Naive B cell (primary cell): ENCODE data around the gene ZBTB8OS. TPM values are rescaled to one million over a fixed set of nuclear protein-coding genes. Genes with fewer than 3 reads are reported as not detected.
"Not testable (repeated sequence)": the region's sequence is repeated elsewhere in the genome, so short reads cannot be mapped to it uniquely, and the experiment has no call there.

Source experiments
- ATAC-seq, 2 donors: fragments of 150-1000 bp; cut with Tn5 transposase; 2 replicates each; pipeline ENCODE4 v1.10.0; 2021; ENCODE audit warnings: low read depth in 2 of 2, mild to moderate bottlenecking in 2 of 2, moderate library complexity in 2 of 2
- DNase-seq: peaks from one replicate; pipeline ENCODE4 v3.0.0; 2022
- H3K27ac Mint-ChIP-seq, 6 donors: one replicate each; pipeline ENCODE4 v1.8.0; 2020 to 2022; ENCODE audit warnings: mild to moderate bottlenecking in 6 of 6, mixed read lengths in 6 of 6, moderate library complexity in 5 of 6, inconsistent platforms in 2 of 6
- H3K27me3 Mint-ChIP-seq, 3 donors: one replicate each; pipeline ENCODE4 v1.8.0; 2021 to 2022; ENCODE audit warnings: mixed read lengths in 3 of 3, mild to moderate bottlenecking in 1 of 3
- H3K36me3 Mint-ChIP-seq, 2 donors: one replicate each; pipeline ENCODE4 v1.8.0; 2020 to 2022; ENCODE audit warnings: mixed read lengths in 2 of 2, inconsistent platforms in 1 of 2, mild to moderate bottlenecking in 1 of 2
- H3K4me1 Mint-ChIP-seq, 3 donors: one replicate each; pipeline ENCODE4 v1.8.0; 2020 to 2022; ENCODE audit warnings: mixed read lengths in 3 of 3, inconsistent platforms in 1 of 3, mild to moderate bottlenecking in 1 of 3, moderate library complexity in 1 of 3
- H3K4me3 Mint-ChIP-seq, 8 donors: one replicate each; pipeline ENCODE4 v1.8.0; 2020 to 2022; ENCODE audit warnings: mild to moderate bottlenecking in 8 of 8, mixed read lengths in 8 of 8, moderate library complexity in 8 of 8, inconsistent platforms in 2 of 8
- H3K9me3 Mint-ChIP-seq, 7 donors: one replicate each; pipeline ENCODE4 v1.8.0; 2020 to 2022; ENCODE audit warnings: mixed read lengths in 7 of 7, mild to moderate bottlenecking in 5 of 7, inconsistent platforms in 2 of 7, moderate library complexity in 1 of 7
- polyA plus RNA-seq, 6 donors: library from polyadenylated mRNA; unstranded; fragments of 300-500 nt; fragmentation: Illumina TruSeq; gene quantifications; one replicate each; pipeline ENCODE4 v1.2.3, GENCODE V29; 2021; ENCODE audit warnings: low read depth in 6 of 6

ZBTB8OS gene
- polyA plus RNA-seq, result 10 to 100 TPM; 63.2 to 99.7 (median 85.8) TPM

GRCh38 chr1:32650248-32650751, at the start of gene ZBTB8OS:
Gene ZBTB8OS, minus strand, starts transcription at chr1:32650550. Its CDS starts 21 bp downstream, at chr1:32650529.
- Mint-ChIP-seq H3K9me3 (no peaks in the 10 kb centered on the region), H3K4me1 (peaks cover 23 to 64% (median 49%) of the 10 kb centered on the region in 3 donors), H3K4me3 (peak within 1 kb of the TSS; percentile 87 to 99 (median 96)), H3K27ac (peak within 1 kb of the TSS; percentile 97 to 100 (median 99)), H3K36me3 (peaks cover 2 to 3% of the 10 kb centered on the region in 2 donors), H3K27me3 (no peaks in the 10 kb centered on the region)
- ATAC-seq (peak; percentile 72), DNase-seq (peak; percentile 89)

DNA sequence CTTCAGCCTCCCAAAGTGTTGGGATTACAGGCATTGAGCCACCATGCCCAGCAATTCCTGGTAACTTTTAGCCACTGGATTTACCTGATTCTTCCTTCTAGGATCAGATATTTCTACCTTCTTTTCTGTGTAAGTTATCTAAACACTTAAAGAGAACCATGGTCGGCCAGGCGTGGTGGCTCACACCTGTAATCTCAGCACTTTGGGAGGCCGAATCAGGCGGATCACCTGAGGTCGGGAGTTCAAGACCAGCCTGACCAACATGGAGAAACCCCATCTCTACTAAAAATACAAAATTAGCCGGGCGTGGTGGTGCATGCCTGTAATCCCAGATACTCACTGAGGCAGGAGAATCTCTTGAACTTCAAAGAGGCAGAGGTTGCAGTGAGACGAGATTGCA, 46.6 kb upstream of the ZBTB8OS start:
- H3K4me1 Mint-ChIP-seq, H3K4me3 Mint-ChIP-seq, DNase-seq, H3K27ac Mint-ChIP-seq, H3K9me3 Mint-ChIP-seq, H3K36me3 Mint-ChIP-seq, ATAC-seq: not testable (repeated sequence)
- peaks cover 4 to 13% (median 10%) of the 10 kb centered on the region in 3 donors for H3K27me3 Mint-ChIP-seq

DNA sequence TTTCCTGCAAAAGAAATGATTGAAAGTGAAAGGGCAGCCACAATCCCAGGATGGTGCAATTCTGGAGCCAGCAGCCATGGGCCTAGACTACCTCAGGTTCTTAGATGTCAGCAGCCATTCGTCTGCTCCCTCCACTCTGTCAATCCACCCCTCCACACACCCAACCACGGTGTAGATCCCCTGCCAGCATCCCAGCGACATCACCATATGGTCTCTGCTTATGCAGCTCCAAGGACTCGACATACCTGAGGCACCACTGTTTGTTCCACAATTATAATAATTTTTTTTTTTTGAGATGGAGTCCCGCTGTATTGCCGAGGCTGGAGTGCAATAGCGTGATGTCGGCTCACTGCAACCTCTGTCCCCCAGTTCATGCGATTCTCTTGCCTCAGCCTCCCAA, 45.7 kb upstream of the ZBTB8OS start:
- Mint-ChIP-seq H3K4me3 (no peak overlapping the region), H3K4me1 (peaks cover 0 to 6% (median 0%) of the 10 kb centered on the region in 3 donors), H3K27ac (no peak overlapping the region), H3K27me3 (peaks cover 0 to 4% (median under 1%) of the 10 kb centered on the region in 3 donors), H3K36me3 (no peaks in the 10 kb centered on the region), H3K9me3 (no peaks in the 10 kb centered on the region)
- DNase-seq (no peak), ATAC-seq (no peak)

- Mint-ChIP-seq H3K4me3 (no peak overlapping the region), H3K27me3 (no peaks in the 10 kb centered on the region), H3K36me3 (no peaks in the 10 kb centered on the region), H3K27ac (no peak overlapping the region), H3K4me1 (peaks cover 0 to 6% (median 0%) of the 10 kb centered on the region in 3 donors), H3K9me3 (no peaks in the 10 kb centered on the region)
- no peak for DNase-seq
- ATAC-seq, result no peak
These were observed 45.0 kb upstream of the ZBTB8OS start for GRCh38 chr1:32695098-32695904.

- no peaks in the 10 kb centered on the region for H3K36me3 Mint-ChIP-seq
- ATAC-seq (no peak), DNase-seq (no peak)
- H3K27me3 Mint-ChIP-seq, result no peaks in the 10 kb centered on the region
- H3K9me3 Mint-ChIP-seq, result no peaks in the 10 kb centered on the region
- H3K27ac Mint-ChIP-seq, result peak overlapping the region in 1 of 6 donors; percentile 42
- no peak overlapping the region for H3K4me3 Mint-ChIP-seq
- H3K4me1 Mint-ChIP-seq, result peaks cover 0 to 3% (median 0%) of the 10 kb centered on the region in 3 donors
These were observed 43.3 kb upstream of the ZBTB8OS start for GRCh38 chr1:32693455-32694174.

DNA sequence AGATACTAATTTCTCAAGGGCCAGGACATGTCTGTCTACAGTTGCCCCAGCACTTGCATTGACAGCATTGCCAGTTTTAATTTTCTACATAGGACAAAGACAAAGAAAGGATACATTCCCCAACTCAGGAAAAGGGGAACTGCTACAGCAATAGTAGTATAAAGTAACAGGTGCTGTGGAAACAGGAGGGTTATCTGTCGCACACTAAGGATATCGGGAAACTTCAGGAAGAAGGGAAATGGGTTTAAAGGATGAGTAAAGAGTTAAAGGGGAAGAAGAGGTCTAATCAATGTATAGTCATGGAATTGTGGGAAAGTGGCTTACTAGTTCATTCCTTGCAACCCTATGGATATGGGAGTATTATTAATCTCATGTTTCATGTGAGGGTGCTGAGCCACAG, 36.0 kb upstream of the ZBTB8OS start:
- Mint-ChIP-seq H3K27ac (peak overlapping the region in 1 of 6 donors; percentile 3), H3K9me3 (no peaks in the 10 kb centered on the region), H3K4me1 (no peaks in the 10 kb centered on the region), H3K36me3 (peaks cover 0 to 7% of the 10 kb centered on the region in 2 donors), H3K27me3 (no peaks in the 10 kb centered on the region), H3K4me3 (no peak overlapping the region)
- DNase-seq (no peak), ATAC-seq (no peak)

GRCh38 chr1:32685498-32685897, 35.1 kb upstream of the ZBTB8OS start:
- no peak overlapping the region for H3K4me3 Mint-ChIP-seq
- no peaks in the 10 kb centered on the region for H3K27me3 Mint-ChIP-seq
- H3K9me3 Mint-ChIP-seq, result no peaks in the 10 kb centered on the region
- peaks cover 0 to 16% of the 10 kb centered on the region in 2 donors for H3K36me3 Mint-ChIP-seq
- no peak for ATAC-seq
- no peaks in the 10 kb centered on the region for H3K4me1 Mint-ChIP-seq
- DNase-seq, result no peak
- no peak overlapping the region for H3K27ac Mint-ChIP-seq

- no peaks in the 10 kb centered on the region for H3K9me3 Mint-ChIP-seq
- H3K4me1 Mint-ChIP-seq, result no peaks in the 10 kb centered on the region
- ATAC-seq, result no peak
- H3K36me3 Mint-ChIP-seq, result peaks cover 0 to 16% of the 10 kb centered on the region in 2 donors
- H3K27me3 Mint-ChIP-seq, result no peaks in the 10 kb centered on the region
- no peak for DNase-seq
- peak overlapping the region in 3 of 6 donors; percentile 37 to 48 (median 41) for H3K27ac Mint-ChIP-seq
- H3K4me3 Mint-ChIP-seq, result no peak overlapping the region
These were observed 33.9 kb upstream of the ZBTB8OS start for GRCh38 chr1:32684167-32684811.

DNA sequence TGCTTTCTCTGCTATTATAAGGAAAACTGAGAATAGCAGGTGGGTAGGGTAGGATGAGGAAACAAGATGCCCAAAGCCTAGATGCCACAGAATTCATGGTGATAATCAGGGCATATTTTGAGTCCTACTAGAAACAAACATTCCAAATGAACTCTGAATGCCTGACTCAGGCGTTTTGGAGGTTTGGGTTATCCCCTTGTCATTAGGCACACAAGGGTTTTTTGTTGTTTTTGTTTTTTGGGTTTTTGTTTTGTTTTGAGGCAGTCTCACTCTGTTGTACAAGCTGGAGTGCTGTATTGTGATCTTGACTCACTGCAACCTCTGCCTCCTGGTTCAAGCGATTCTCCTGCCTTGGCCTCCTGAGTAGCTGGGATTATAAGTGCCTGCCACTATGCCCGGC, 33.0 kb upstream of the ZBTB8OS start:
- H3K27me3 Mint-ChIP-seq, result no peaks in the 10 kb centered on the region
- ATAC-seq (no peak), DNase-seq (no peak)
- H3K4me3 Mint-ChIP-seq, result no peak overlapping the region
- H3K27ac Mint-ChIP-seq, result peak overlapping the region in 1 of 6 donors; percentile 48
- H3K36me3 Mint-ChIP-seq, result peaks cover 0 to 16% of the 10 kb centered on the region in 2 donors
- H3K4me1 Mint-ChIP-seq, result no peaks in the 10 kb centered on the region
- no peaks in the 10 kb centered on the region for H3K9me3 Mint-ChIP-seq

GRCh38 chr1:32681999-32682398, 31.6 kb upstream of the ZBTB8OS start:
- Mint-ChIP-seq H3K27ac (no peak overlapping the region), H3K27me3 (no peaks in the 10 kb centered on the region), H3K4me1 (no peaks in the 10 kb centered on the region), H3K4me3 (no peak overlapping the region), H3K9me3 (no peaks in the 10 kb centered on the region), H3K36me3 (peaks cover 0 to 16% of the 10 kb centered on the region in 2 donors)
- DNase-seq (no peak), ATAC-seq (no peak)

DNA sequence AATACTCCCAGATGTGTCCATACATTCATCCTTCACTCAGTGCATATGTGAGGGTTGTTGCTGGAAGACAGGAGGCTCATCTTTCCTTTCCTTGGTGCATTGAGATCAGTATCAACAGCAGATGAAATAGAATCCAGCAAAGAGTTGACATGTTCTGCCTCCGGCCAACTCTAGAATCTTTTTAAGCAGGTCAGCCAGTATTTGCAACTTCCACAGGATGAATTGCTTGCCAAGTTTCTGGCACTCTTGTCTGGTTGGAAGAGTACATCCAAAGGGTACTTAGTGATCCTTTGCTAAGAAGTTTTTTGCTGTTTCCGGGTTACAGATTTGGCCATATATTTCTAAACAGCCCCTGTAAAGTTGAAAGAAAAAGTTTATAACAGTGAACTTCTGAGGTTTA, 31.2 kb upstream of the ZBTB8OS start:
- H3K4me3 Mint-ChIP-seq, result no peak overlapping the region
- no peaks in the 10 kb centered on the region for H3K27me3 Mint-ChIP-seq
- ATAC-seq (no peak), DNase-seq (no peak)
- peak overlapping the region in 1 of 6 donors; percentile 70 for H3K27ac Mint-ChIP-seq
- H3K4me1 Mint-ChIP-seq, result no peaks in the 10 kb centered on the region
- H3K36me3 Mint-ChIP-seq, result peaks cover 0 to 16% of the 10 kb centered on the region in 2 donors
- no peaks in the 10 kb centered on the region for H3K9me3 Mint-ChIP-seq

DNA sequence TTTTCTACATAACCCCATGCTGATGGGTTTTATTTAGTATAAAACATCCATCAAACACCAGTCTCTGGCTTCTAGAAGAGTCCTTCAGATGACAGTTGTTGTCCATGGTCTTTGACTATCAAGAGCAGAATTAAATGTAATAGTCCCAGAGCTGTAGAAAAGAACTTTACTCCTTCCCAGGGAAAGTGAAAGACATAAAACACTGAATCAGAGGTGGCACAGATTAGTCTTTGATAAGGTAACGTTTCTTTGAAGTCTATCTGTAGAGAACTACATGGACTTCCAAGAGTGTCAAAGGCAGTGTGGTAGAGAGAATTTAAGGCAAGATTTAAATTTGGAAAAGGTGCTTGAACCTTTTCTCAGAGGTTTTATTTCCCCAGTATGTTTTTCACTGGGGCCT, 30.3 kb upstream of the ZBTB8OS start:
- H3K27ac Mint-ChIP-seq, result peak overlapping the region in 3 of 6 donors; percentile 23 to 70 (median 68)
- H3K4me1 Mint-ChIP-seq, result no peaks in the 10 kb centered on the region
- ATAC-seq (no peak), DNase-seq (no peak)
- H3K9me3 Mint-ChIP-seq, result no peaks in the 10 kb centered on the region
- H3K4me3 Mint-ChIP-seq, result no peak overlapping the region
- no peaks in the 10 kb centered on the region for H3K27me3 Mint-ChIP-seq
- peaks cover 0 to 16% of the 10 kb centered on the region in 2 donors for H3K36me3 Mint-ChIP-seq

DNA sequence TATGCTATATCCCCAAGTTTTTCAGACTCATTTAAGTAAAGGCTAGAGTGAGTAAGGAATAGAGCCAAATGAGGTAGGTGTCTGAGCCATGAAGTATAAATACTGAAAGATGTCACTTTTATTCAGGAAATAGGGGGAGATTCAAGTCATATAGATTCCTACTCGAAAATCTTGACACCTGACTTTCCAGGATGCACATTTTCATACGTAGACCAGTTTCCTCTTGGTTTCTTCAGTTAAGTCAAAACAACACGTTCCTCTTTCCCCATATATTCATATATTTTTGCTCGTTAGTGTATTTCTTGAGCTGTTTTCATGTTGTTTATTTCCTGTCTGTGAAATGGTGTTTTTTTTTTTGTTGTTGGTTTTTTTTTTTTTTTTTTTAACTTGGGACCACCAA, 29.6 kb upstream of the ZBTB8OS start:
- H3K9me3 Mint-ChIP-seq, DNase-seq, H3K4me3 Mint-ChIP-seq, H3K4me1 Mint-ChIP-seq, H3K27me3 Mint-ChIP-seq, ATAC-seq: not testable (repeated sequence)
- Mint-ChIP-seq H3K36me3 (peaks cover 0 to 16% of the 10 kb centered on the region in 2 donors), H3K27ac (peak overlapping the region in 2 of 6 donors; percentile 16 to 23)
